ENCODE data around the gene MPC2. TPM values are rescaled to one million over a fixed set of nuclear protein-coding genes. Genes with fewer than 3 reads are reported as not detected.

MPC2 gene
- total RNA-seq, 1 donor from 2014 or later = 33.7 TPM

- H3K27ac Mint-ChIP-seq (ENCODE audit: unreplicated experiment) = peak overlapping the region; percentile 39
- no peak overlapping the region for H3K4me3 Mint-ChIP-seq (ENCODE audit: unreplicated experiment)
- no peaks in the 10 kb centered on the region for H3K27me3 Mint-ChIP-seq (ENCODE audit: unreplicated experiment)
- TF ChIP-seq CTCF (IDR thresholded peaks at IDR 0.05; ENCODE audit: unreplicated experiment) = no peak
- no peaks in the 10 kb centered on the region for H3K9me3 Mint-ChIP-seq (ENCODE audit: unreplicated experiment)
- DNase-seq (ENCODE audit: low spot score) = no peak
- no peaks in the 10 kb centered on the region for H3K36me3 Mint-ChIP-seq (ENCODE audit: low read depth, unreplicated experiment)
- peaks cover 10% of the 10 kb centered on the region for H3K4me1 Mint-ChIP-seq (ENCODE audit: unreplicated experiment)
These were observed 27.8 kb upstream of the MPC2 start for GRCh38 chr1:167964646-167965045.

DNA sequence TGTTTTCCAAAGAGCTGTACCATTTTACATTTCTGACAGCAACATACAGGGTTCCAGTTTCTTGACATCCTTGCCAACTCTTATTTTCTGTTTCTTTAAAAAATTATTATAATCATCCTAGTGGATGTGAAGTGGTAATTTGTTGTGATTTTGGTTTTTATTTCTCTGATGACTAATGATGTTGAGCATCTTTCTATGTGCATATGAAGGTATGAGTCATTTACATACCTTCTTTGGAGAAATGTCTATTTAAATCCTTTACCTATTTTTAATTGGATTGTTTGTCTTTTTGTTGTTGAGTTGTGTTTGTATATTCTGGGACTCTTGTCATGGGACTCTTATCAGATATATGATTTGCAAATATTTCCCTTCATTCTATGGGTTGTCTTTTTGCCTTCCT is 20.8 kb upstream of the MPC2 start:
- no peak for DNase-seq (ENCODE audit: low spot score)
- no peaks in the 10 kb centered on the region for H3K27me3 Mint-ChIP-seq (ENCODE audit: unreplicated experiment)
- H3K27ac Mint-ChIP-seq (ENCODE audit: unreplicated experiment) = no peak overlapping the region
- H3K36me3 Mint-ChIP-seq (ENCODE audit: low read depth, unreplicated experiment) = peaks cover 5% of the 10 kb centered on the region
- no peak overlapping the region for H3K4me3 Mint-ChIP-seq (ENCODE audit: unreplicated experiment)
- no peak for TF ChIP-seq CTCF (IDR thresholded peaks at IDR 0.05; ENCODE audit: unreplicated experiment)
- no peaks in the 10 kb centered on the region for H3K4me1 Mint-ChIP-seq (ENCODE audit: unreplicated experiment)
- no peaks in the 10 kb centered on the region for H3K9me3 Mint-ChIP-seq (ENCODE audit: unreplicated experiment)

GRCh38 chr1:167955915-167956314 is 19.0 kb upstream of the MPC2 start:
- no peak for TF ChIP-seq CTCF (IDR thresholded peaks at IDR 0.05; ENCODE audit: unreplicated experiment)
- H3K27me3 Mint-ChIP-seq (ENCODE audit: unreplicated experiment) = no peaks in the 10 kb centered on the region
- no peak for DNase-seq (ENCODE audit: low spot score)
- H3K4me1 Mint-ChIP-seq (ENCODE audit: unreplicated experiment) = no peaks in the 10 kb centered on the region
- H3K36me3 Mint-ChIP-seq (ENCODE audit: low read depth, unreplicated experiment) = peaks cover 9% of the 10 kb centered on the region
- H3K27ac Mint-ChIP-seq (ENCODE audit: unreplicated experiment) = no peak overlapping the region
- H3K9me3 Mint-ChIP-seq (ENCODE audit: unreplicated experiment) = no peaks in the 10 kb centered on the region
- no peak overlapping the region for H3K4me3 Mint-ChIP-seq (ENCODE audit: unreplicated experiment)

DNA sequence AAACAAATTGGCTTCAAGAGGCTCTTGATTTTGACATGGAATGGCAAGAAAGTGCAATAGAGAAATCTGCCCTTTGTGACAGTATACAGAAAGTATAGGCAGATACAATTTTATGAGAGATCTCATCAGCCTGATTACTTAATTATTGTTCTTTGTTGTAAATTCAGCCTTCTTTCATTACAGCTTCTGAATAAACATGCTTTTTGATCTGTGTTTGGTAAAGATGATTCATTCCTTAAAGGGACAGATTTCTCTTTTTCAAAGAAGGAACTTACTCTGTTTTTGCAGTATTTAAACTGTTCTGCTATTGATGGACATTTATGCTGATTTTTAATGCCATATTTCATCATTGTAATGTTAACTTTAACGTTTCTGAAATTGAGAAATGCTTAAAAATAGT is 13.7 kb upstream of the MPC2 start:
- no peak overlapping the region for H3K27ac Mint-ChIP-seq (ENCODE audit: unreplicated experiment)
- no peaks in the 10 kb centered on the region for H3K4me1 Mint-ChIP-seq (ENCODE audit: unreplicated experiment)
- H3K4me3 Mint-ChIP-seq (ENCODE audit: unreplicated experiment) = no peak overlapping the region
- H3K27me3 Mint-ChIP-seq (ENCODE audit: unreplicated experiment) = no peaks in the 10 kb centered on the region
- H3K36me3 Mint-ChIP-seq (ENCODE audit: low read depth, unreplicated experiment) = peaks cover 9% of the 10 kb centered on the region
- no peak for DNase-seq (ENCODE audit: low spot score)
- TF ChIP-seq CTCF (IDR thresholded peaks at IDR 0.05; ENCODE audit: unreplicated experiment) = no peak
- H3K9me3 Mint-ChIP-seq (ENCODE audit: unreplicated experiment) = no peaks in the 10 kb centered on the region

DNA sequence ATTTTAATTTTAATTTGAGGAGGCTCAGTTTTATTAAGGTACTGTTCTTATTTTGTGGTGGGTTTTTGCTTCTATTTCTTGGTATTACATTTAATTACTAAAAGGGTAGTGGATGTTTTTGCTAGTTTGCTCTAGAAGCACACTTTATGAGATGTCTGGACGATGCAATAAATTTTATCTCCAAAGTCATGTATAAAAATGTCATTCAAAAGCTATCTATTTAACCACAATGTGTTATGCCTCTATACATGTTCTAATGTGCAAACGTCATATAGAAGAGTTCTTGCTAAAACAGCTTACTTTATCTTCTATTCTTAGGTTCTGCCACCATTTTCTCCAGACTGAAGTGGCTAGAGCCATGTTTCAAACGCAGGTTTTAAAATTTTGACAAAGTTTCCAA is 12.9 kb upstream of the MPC2 start:
- H3K27me3 Mint-ChIP-seq (ENCODE audit: unreplicated experiment) = no peaks in the 10 kb centered on the region
- H3K36me3 Mint-ChIP-seq (ENCODE audit: low read depth, unreplicated experiment) = peaks cover 9% of the 10 kb centered on the region
- H3K27ac Mint-ChIP-seq (ENCODE audit: unreplicated experiment) = no peak overlapping the region
- H3K4me3 Mint-ChIP-seq (ENCODE audit: unreplicated experiment) = no peak overlapping the region
- DNase-seq (ENCODE audit: low spot score) = no peak
- no peaks in the 10 kb centered on the region for H3K9me3 Mint-ChIP-seq (ENCODE audit: unreplicated experiment)
- no peak for TF ChIP-seq CTCF (IDR thresholded peaks at IDR 0.05; ENCODE audit: unreplicated experiment)
- H3K4me1 Mint-ChIP-seq (ENCODE audit: unreplicated experiment) = no peaks in the 10 kb centered on the region
